Stimulated activated CD4-positive, alpha-beta T cell treated with anti-CD3 and anti-CD28 coated beads, Interleukin-1b, Interleukin-23, amount 100 ng/mL, for 1 hour (primary cell): Measurements from ENCODE around the gene CEP83.

Source experiments
- DNase-seq, 2 donors: peaks; one replicate each; pipeline ENCODE4 v3.0.0-alpha.2; 2020; ENCODE audit warnings: low read depth in 2 of 2

Gene CEP83

GRCh38 chr12:94305130-94305957, 154.3 kb downstream of the CEP83 start:
- no peak for DNase-seq

GRCh38 chr12:94304566-94305061, 155.1 kb downstream of the CEP83 start:
- DNase-seq, result no peak

- no peak for DNase-seq
Observed at GRCh38 chr12:94304012-94304411, 155.7 kb downstream of the CEP83 start.

GRCh38 chr12:94299846-94300245, 159.8 kb downstream of the CEP83 start:
- DNase-seq, result no peak

- no peak for DNase-seq
Observed at GRCh38 chr12:94297876-94298505, 161.7 kb downstream of the CEP83 start.

- DNase-seq, result no peak
Observed at GRCh38 chr12:94297096-94297699, 162.5 kb downstream of the CEP83 start.

GRCh38 chr12:94290353-94290752, 169.3 kb downstream of the CEP83 start:
- no peak for DNase-seq

- DNase-seq, result no peak
Observed at GRCh38 chr12:94289461-94290312, 170.0 kb downstream of the CEP83 start.

- DNase-seq, result no peak
Observed at GRCh38 chr12:94287245-94287628, 172.4 kb downstream of the CEP83 start.

GRCh38 chr12:94286583-94287244, 173.0 kb downstream of the CEP83 start:
- DNase-seq, result no peak

- DNase-seq, result no peak
Observed at GRCh38 chr12:94285943-94286582, 173.6 kb downstream of the CEP83 start.

GRCh38 chr12:94284859-94285258, 174.8 kb downstream of the CEP83 start:
- DNase-seq, result no peak

- no peak for DNase-seq
Observed at GRCh38 chr12:94284046-94284445, 175.6 kb downstream of the CEP83 start.

- DNase-seq, result no peak
Observed at GRCh38 chr12:94282675-94283074, 177.0 kb downstream of the CEP83 start.

GRCh38 chr12:94280063-94280462, 179.6 kb downstream of the CEP83 start:
- DNase-seq, result no peak

GRCh38 chr12:94277426-94278000, 182.2 kb downstream of the CEP83 start:
- DNase-seq, result no peak

GRCh38 chr12:94276725-94277124, 182.9 kb downstream of the CEP83 start:
- DNase-seq, result no peak

GRCh38 chr12:94273272-94273671, 186.4 kb downstream of the CEP83 start:
- no peak for DNase-seq

GRCh38 chr12:94272280-94272679, 187.4 kb downstream of the CEP83 start:
- no peak for DNase-seq

GRCh38 chr12:94271351-94271750, 188.3 kb downstream of the CEP83 start:
- DNase-seq, result no peak
